GM12801 (cell line): ENCODE measurements around the gene RPS19BP1.

Experiments used
- TF ChIP-seq, protein P1 (sequence below): IDR thresholded peaks from one replicate; pipeline ENCODE4 v1.5.1; 2011; ENCODE audit warnings: control low read depth; ENCODE audit not compliant: insufficient read length; ENCODE audit errors: extremely low read depth

Gene RPS19BP1

DNA sequence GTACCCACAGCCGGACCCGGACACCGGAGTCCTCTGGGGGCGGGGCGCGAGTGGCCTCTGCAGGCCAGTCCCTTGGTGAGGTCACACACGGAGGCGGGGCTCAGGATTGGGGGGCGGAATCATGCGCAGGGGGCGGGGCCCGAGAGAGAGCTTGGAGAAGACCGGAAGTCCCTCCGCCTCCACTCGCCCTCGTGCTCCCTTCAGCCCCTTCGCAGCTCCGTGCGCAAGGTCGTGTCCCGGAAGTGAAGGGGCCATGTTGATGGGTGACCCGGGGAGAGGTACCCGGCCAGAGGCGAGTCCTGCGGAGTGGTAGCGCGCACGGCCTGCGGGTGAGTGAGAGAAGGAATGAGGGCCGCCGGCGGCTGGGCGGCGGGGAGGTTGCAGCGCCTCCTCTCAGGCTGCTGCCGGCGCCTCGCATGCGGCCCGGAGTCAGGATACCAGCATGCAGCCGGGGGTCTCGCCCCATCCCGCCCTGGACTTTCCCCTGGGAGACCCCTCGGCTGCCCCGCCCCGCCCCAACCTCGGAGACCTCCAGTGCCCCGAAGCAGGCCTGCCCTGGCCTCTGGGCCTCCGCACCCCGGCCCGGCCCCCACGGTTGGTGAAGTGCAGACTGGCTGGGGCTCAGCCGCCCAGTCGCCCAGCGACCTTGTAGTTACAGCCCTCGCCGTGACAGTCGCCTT, 30.3 kb downstream of the RPS19BP1 start, which contains the start of gene MIEF1:
TSS of gene MIEF1 (plus strand) at position 182 of the 680 bp plus-strand sequence. CDS start 9,005 bp downstream, outside the sequence.
- TF ChIP-seq, protein P1, sequence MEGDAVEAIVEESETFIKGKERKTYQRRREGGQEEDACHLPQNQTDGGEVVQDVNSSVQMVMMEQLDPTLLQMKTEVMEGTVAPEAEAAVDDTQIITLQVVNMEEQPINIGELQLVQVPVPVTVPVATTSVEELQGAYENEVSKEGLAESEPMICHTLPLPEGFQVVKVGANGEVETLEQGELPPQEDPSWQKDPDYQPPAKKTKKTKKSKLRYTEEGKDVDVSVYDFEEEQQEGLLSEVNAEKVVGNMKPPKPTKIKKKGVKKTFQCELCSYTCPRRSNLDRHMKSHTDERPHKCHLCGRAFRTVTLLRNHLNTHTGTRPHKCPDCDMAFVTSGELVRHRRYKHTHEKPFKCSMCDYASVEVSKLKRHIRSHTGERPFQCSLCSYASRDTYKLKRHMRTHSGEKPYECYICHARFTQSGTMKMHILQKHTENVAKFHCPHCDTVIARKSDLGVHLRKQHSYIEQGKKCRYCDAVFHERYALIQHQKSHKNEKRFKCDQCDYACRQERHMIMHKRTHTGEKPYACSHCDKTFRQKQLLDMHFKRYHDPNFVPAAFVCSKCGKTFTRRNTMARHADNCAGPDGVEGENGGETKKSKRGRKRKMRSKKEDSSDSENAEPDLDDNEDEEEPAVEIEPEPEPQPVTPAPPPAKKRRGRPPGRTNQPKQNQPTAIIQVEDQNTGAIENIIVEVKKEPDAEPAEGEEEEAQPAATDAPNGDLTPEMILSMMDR = no peak

GRCh38 chr22:39501644-39502108, 30.9 kb downstream of the RPS19BP1 start:
- TF ChIP-seq, protein P1 = no peak

GRCh38 chr22:39500101-39500500, 32.4 kb downstream of the RPS19BP1 start:
- TF ChIP-seq, protein P1 = no peak

GRCh38 chr22:39498802-39499201, 33.7 kb downstream of the RPS19BP1 start:
- TF ChIP-seq, protein P1 = no peak

- TF ChIP-seq, protein P1 = no peak
These were observed 34.2 kb downstream of the RPS19BP1 start for GRCh38 chr22:39498368-39498767.

- TF ChIP-seq, protein P1 = no peak
These were observed 35.1 kb downstream of the RPS19BP1 start for GRCh38 chr22:39497429-39497828.

DNA sequence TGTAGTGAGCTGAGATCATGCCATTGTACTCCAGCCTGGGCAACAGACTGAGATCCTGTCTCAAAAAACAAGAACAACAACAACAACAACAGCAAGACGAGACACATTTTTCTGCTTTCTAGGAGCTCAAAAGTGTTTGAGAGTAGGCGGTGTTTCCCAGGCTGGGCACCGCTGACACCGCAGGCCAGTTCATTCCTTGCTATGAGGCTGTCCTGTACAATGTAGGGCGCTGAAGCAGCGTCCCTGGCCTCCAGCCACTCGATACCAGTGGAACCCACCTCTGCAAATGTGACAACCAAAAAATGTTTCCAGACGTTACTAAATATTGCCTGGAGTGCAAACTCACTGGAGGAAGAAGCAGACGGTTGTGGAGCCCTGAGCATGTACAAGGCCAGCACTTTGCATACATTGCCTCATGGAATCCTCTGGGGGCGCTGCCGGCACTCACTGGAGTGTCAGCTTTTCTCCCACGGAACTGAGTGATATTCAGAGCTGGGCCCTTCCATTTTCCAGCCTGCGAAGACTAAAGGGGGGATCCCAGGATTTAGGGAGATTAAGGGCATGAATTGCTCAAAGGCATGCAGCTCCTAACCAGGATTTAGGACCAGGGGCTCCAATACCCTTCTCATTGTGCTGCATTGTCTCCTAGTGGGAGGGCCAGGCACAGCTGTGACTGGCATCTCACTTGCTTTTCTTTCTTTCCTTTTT, 36.3 kb downstream of the RPS19BP1 start:
- TF ChIP-seq, protein P1 = no peak
